SU-DHL-6 (cell line): Measurements from ENCODE around the gene AQP11.
A peak's percentile ranks its signal among the peaks of the same experiment; 100 is the strongest.
"Not testable (repeated sequence)": the region's sequence is repeated elsewhere in the genome, so short reads cannot be mapped to it uniquely, and the experiment has no call there.

ENCODE experiments used
- H2AFZ ChIP-seq: fragments of 200-600 bp; sonication (generic); 2 replicates; pipeline ENCODE4 v1.6.1; 2014; ENCODE audit warnings: low read depth, mild to moderate bottlenecking, moderate library complexity, mixed read lengths, antibody characterized with exemption, low read length; ENCODE audit not compliant: severe bottlenecking
- H3F3A ChIP-seq: fragments of 200-600 bp; shearing (Covaris generic); 2 replicates; pipeline ENCODE4 v1.6.0; 2016; ENCODE audit warnings: antibody characterized with exemption, mild to moderate bottlenecking; ENCODE audit not compliant: insufficient read depth
- H3K27ac ChIP-seq: fragments of 200-600 bp; sonication (generic); 2 replicates; pipeline ENCODE4 v1.5.1; 2016; ENCODE audit warnings: low read depth, mild to moderate bottlenecking, low read length, moderate library complexity, mixed read lengths
- H3K27me3 ChIP-seq: fragments of 200-600 bp; sonication (generic), shearing (Covaris generic); 2 replicates; pipeline ENCODE4 v1.6.0; 2014; ENCODE audit warnings: mild to moderate bottlenecking, low read length
- H3K36me3 ChIP-seq: fragments of 200-600 bp; sonication (generic); 2 replicates; pipeline ENCODE4 v1.6.1; 2014; ENCODE audit warnings: mild to moderate bottlenecking, low read length, mixed read lengths
- H3K4me2 ChIP-seq: fragments of 300-600, 200-600 bp; shearing (Covaris generic), sonication (generic); 2 replicates; pipeline ENCODE4 v1.6.0; 2014; ENCODE audit warnings: low read length, low read depth, mild to moderate bottlenecking; ENCODE audit not compliant: poor library complexity, severe bottlenecking
- H3K4me3 ChIP-seq: fragments of 200-600 bp; sonication (generic); 2 replicates; pipeline ENCODE4 v1.5.1; 2014; ENCODE audit warnings: antibody characterized with exemption, low read length, mild to moderate bottlenecking, mixed read lengths; ENCODE audit not compliant: insufficient read depth, poor library complexity, severe bottlenecking
- H3K79me2 ChIP-seq: fragments of 200-600 bp; sonication (generic); 2 replicates; pipeline ENCODE4 v1.6.1; 2014; ENCODE audit warnings: mild to moderate bottlenecking, low read length, moderate library complexity; ENCODE audit not compliant: insufficient read depth
- H3K9ac ChIP-seq: fragments of 200-600 bp; sonication (generic); 2 replicates; pipeline ENCODE4 v1.7.0; 2014; ENCODE audit warnings: mild to moderate bottlenecking, low read length
- H3K9me2 ChIP-seq: fragments of 200-600 bp; sonication (generic); replicated peaks from 2 replicates; pipeline ENCODE4 v1.6.1; 2014; ENCODE audit warnings: low read length; ENCODE audit not compliant: insufficient read depth
- H3K9me3 ChIP-seq: fragments of 200-600 bp; sonication (generic); 2 replicates; pipeline ENCODE4 v1.6.1; 2014; ENCODE audit warnings: low read length, mixed read lengths; ENCODE audit not compliant: insufficient read depth
- H4K20me1 ChIP-seq: fragments of 200-600 bp; sonication (generic); 2 replicates; pipeline ENCODE4 v1.6.1; 2014; ENCODE audit warnings: low read depth, mild to moderate bottlenecking, antibody characterized with exemption, low read length, moderate library complexity, mixed read lengths
- EZH2phosphoT487 ChIP-seq: fragments of 200-600 bp; sonication (generic), shearing (Covaris generic); conservative IDR thresholded peaks from 2 replicates; pipeline ENCODE4 v1.6.1; 2018; ENCODE audit warnings: mild to moderate bottlenecking, antibody characterized with exemption, low read length, moderate library complexity, mixed read lengths
- TF ChIP-seq, protein P1 (sequence below): fragments of 200-600 bp; sonication (generic); IDR thresholded peaks from one replicate; pipeline ENCODE4 v1.5.1; 2017; ENCODE audit warnings: antibody characterized with exemption, mild to moderate bottlenecking, low read length, moderate library complexity; ENCODE audit not compliant: insufficient read depth, poor library complexity, severe bottlenecking

Gene AQP11

DNA sequence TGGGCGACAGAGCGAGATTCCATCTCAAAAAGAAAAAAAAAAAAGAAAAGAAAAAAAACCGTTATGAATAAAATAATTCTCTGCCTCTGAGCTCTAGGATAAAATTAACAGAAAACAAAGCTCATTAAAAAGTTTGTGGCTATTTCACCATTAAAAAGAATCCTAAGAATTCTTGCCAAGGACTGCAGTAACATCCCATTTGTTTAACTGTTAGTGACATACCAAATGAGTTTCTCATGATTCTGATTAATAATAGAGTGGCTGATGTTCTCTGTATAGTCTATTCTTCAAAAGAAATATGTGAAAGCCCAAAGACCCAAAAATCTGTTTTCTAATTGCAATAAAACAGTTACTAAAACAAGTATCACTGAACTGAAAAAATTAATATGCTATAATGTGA lies 28.1 kb downstream of the AQP11 start:
- H3K27ac ChIP-seq = no peak overlapping the region
- no peaks in the 10 kb centered on the region for H4K20me1 ChIP-seq
- no peaks in the 10 kb centered on the region for H3K27me3 ChIP-seq
- H3K4me2 ChIP-seq = no peak overlapping the region
- H3K4me3 ChIP-seq = no peak overlapping the region
- H2AFZ ChIP-seq = no peak overlapping the region
- no peaks in the 10 kb centered on the region for H3K9me2 ChIP-seq
- TF ChIP-seq, protein P1, sequence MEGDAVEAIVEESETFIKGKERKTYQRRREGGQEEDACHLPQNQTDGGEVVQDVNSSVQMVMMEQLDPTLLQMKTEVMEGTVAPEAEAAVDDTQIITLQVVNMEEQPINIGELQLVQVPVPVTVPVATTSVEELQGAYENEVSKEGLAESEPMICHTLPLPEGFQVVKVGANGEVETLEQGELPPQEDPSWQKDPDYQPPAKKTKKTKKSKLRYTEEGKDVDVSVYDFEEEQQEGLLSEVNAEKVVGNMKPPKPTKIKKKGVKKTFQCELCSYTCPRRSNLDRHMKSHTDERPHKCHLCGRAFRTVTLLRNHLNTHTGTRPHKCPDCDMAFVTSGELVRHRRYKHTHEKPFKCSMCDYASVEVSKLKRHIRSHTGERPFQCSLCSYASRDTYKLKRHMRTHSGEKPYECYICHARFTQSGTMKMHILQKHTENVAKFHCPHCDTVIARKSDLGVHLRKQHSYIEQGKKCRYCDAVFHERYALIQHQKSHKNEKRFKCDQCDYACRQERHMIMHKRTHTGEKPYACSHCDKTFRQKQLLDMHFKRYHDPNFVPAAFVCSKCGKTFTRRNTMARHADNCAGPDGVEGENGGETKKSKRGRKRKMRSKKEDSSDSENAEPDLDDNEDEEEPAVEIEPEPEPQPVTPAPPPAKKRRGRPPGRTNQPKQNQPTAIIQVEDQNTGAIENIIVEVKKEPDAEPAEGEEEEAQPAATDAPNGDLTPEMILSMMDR = no peak
- no peak for TF ChIP-seq EZH2phosphoT487
- no peaks in the 10 kb centered on the region for H3K9me3 ChIP-seq
- no peaks in the 10 kb centered on the region for H3K79me2 ChIP-seq
- H3F3A ChIP-seq = no peaks in the 10 kb centered on the region
- H3K36me3 ChIP-seq = peaks cover 27% of the 10 kb centered on the region; the same call in 1 of the 2 replicates
- no peak overlapping the region for H3K9ac ChIP-seq

DNA sequence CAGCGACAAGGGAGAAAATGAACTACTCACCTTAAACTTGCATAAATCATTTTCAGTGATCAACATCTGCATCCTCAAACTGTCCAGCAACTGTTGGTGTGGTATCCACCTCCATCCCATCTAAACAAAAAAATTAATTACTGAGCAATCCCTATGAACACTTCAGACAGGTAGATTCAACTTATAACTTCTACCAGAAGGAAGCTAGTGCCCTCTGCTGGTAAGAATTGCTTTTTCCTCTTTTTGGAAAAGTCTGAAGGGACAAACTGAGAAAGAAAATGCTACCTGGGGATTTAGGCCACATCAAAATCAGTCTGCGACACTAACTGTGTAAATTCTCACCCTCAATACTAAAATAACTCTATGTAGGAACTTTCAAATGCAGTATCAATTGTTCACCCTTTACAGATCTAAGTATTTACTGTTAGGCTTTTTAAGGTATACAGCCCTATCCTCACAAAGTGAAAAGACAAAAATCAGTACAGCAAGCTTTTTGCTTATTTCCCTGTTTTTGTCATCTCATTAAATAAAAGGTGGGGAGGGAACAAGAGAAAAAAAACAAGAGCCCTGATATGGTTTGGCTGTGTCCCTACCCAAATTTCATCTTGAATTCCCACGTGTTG lies 29.9 kb downstream of the AQP11 start:
- no peak overlapping the region for H2AFZ ChIP-seq
- no peak overlapping the region for H3K4me2 ChIP-seq
- no peaks in the 10 kb centered on the region for H3F3A ChIP-seq
- peaks cover 24% of the 10 kb centered on the region; the same call in 1 of the 2 replicates for H3K36me3 ChIP-seq
- TF ChIP-seq EZH2phosphoT487 = no peak
- TF ChIP-seq, protein P1 = peak; percentile 73
- H3K9me3 ChIP-seq = no peaks in the 10 kb centered on the region
- H3K9me2 ChIP-seq = no peaks in the 10 kb centered on the region
- H3K27me3 ChIP-seq = no peaks in the 10 kb centered on the region
- no peak overlapping the region for H3K9ac ChIP-seq
- no peaks in the 10 kb centered on the region for H4K20me1 ChIP-seq
- no peaks in the 10 kb centered on the region for H3K79me2 ChIP-seq
- no peak overlapping the region for H3K4me3 ChIP-seq
- no peak overlapping the region for H3K27ac ChIP-seq

DNA sequence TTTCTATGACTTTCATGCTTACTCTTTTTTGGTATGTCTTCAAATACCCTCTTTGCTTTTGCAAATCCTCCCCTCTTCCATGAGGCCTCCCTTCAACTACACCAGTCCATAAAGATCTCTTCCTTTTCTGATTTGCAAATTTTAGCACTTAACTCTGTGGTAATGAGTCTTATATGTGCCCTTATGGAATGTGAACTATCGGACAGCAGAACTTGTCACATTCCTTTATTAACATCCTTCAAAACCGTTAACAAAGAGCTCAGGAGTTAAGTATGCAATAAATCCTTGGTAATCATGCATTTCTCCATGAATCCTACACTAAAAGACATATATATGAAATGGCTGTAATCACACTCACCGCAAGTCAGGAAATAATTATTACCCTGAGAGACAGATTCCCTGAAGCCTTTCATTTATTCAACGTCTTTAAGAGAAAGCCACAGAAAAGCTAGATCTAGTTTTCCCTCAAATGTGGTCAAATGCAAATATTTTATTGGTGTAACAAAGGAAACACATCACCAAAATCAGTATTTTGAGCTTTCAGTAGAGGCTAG lies 40.5 kb downstream of the AQP11 start:
- H3K9me3 ChIP-seq = no peaks in the 10 kb centered on the region
- no peak overlapping the region for H2AFZ ChIP-seq
- TF ChIP-seq, protein P1 = no peak
- no peak for TF ChIP-seq EZH2phosphoT487
- no peak overlapping the region for H3K4me3 ChIP-seq
- H3K4me2 ChIP-seq = no peak overlapping the region
- H3K9me2 ChIP-seq = no peaks in the 10 kb centered on the region
- H4K20me1 ChIP-seq = no peaks in the 10 kb centered on the region
- peaks cover 5% of the 10 kb centered on the region; the same call in 1 of the 2 replicates for H3K36me3 ChIP-seq
- no peak overlapping the region for H3K27ac ChIP-seq
- H3K27me3 ChIP-seq = no peaks in the 10 kb centered on the region
- no peak overlapping the region for H3K9ac ChIP-seq
- H3F3A ChIP-seq = no peaks in the 10 kb centered on the region; the same call in 1 of the 2 replicates
- peaks cover 62% of the 10 kb centered on the region for H3K79me2 ChIP-seq

DNA sequence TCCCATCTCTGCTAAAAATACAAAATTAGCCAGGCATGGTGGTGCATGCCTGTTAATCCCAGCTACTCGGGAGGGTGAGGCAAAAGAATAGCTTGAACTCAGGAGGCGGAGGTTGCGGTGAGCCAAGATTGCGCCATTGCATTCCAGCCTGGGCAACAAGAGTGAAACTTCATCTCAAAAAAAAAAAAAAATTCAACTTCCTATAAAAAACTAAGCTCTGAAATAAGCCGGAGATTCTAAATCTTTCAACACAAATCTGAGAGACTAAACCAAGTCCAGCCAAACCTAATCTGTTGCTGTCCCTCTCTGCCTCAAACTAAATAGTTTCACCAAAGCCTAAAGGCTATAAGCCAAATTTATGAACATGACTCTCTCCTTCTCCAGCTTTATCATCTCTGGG lies 44.2 kb downstream of the AQP11 start:
- not testable (repeated sequence) for H3K4me2 ChIP-seq, H3K4me3 ChIP-seq, H3K9me3 ChIP-seq, H3K27ac ChIP-seq, H3K27me3 ChIP-seq, H3K9me2 ChIP-seq, H3K9ac ChIP-seq, H4K20me1 ChIP-seq, H3F3A ChIP-seq, H3K36me3 ChIP-seq, H2AFZ ChIP-seq
- peaks cover 82% of the 10 kb centered on the region for H3K79me2 ChIP-seq
